Ovary (tissue), 3 donors: ENCODE data around the gene BBS9.

Source experiments
- CTCF ChIP-seq, 3 donors: fragments of 450-650 bp in 2 of 3; fragments of 200-600 bp in 1 of 3; IDR thresholded peaks; one replicate each; pipeline versions ENCODE4 v1.5.1 to v1.8.0; 2016 to 2022; ENCODE audit warnings: antibody characterized with exemption in 3 of 3, mild to moderate bottlenecking in 1 of 3
- EP300 ChIP-seq: sonication (generic); formaldehyde crosslinking; IDR thresholded peaks from one replicate; pipeline ENCODE4 v1.6.1; 2017; ENCODE audit warnings: antibody characterized with exemption
- POLR2A ChIP-seq: fragments of 450-650 bp; IDR thresholded peaks from one replicate; pipeline ENCODE4 v1.6.1; 2017; ENCODE audit warnings: antibody characterized with exemption, mild to moderate bottlenecking, moderate library complexity
- donor health status: DM: no; HTN: no; CAD: no.

GRCh38 chr7:33495207-33495606 lies 365.8 kb downstream of the BBS9 start:
- no peak for TF ChIP-seq CTCF (IDR thresholded peaks at IDR 0.05)
- no peak for TF ChIP-seq EP300
- TF ChIP-seq POLR2A: no peak
